H1 (cell line): ENCODE measurements around the gene UNC50. TPM values are rescaled to one million over a fixed set of nuclear protein-coding genes. Genes with fewer than 3 reads are reported as not detected.

Source experiments
- CTCF ChIA-PET: fragments of 300-600 bp; sonication (Branson Sonifier 250); formaldehyde crosslinking; loops from one replicate; lab custom pipeline; 2021; ENCODE audit not compliant: partially characterized antibody; lab: Charles Lee
- POLR2A ChIA-PET: fragments of 300-600 bp; sonication (Branson Sonifier 250); formaldehyde crosslinking; loops from one replicate; lab custom pipeline; 2021; ENCODE audit warnings: inconsistent platforms; ENCODE audit not compliant: partially characterized antibody; lab: Charles Lee
- DNase-seq, 2 experiments: peaks; one replicate each; pipeline versions ENCODE4 v3.0.0 to v3.0.0-alpha.2; 2010 to 2022; ENCODE audit warnings: low spot score in 2 of 2, low read depth in 1 of 2, mixed read lengths in 1 of 2
- FAIRE-seq: peaks from 2 replicates; lab custom pipeline; 2011; peaks lifted over from hg19 to GRCh38; lab: Jason Lieb, UNC
- H2AFZ ChIP-seq: 2 replicates; pipeline ENCODE4 v1.8.1; 2012; ENCODE audit warnings: low read length, inconsistent platforms
- H2AK5ac ChIP-seq: 2 replicates; pipeline ENCODE4 v1.6.1; 2013; ENCODE audit warnings: low read depth, low read length
- H2BK120ac ChIP-seq: replicated peaks from 2 replicates; pipeline ENCODE3; 2013; ENCODE audit warnings: low read depth, low read length, inconsistent platforms
- H2BK12ac ChIP-seq: 2 replicates; pipeline ENCODE4 v1.6.1; 2013; ENCODE audit warnings: low read depth, low read length
- H2BK15ac ChIP-seq: 2 replicates; pipeline ENCODE4 v1.6.1; 2013; ENCODE audit warnings: low read length
- H2BK20ac ChIP-seq: 2 replicates; pipeline ENCODE4 v1.6.1; 2013; ENCODE audit warnings: low read length
- H2BK5ac ChIP-seq: 2 replicates; pipeline ENCODE4 v1.6.1; 2013; ENCODE audit warnings: low read depth, low read length
- H3K14ac ChIP-seq: 2 replicates; pipeline ENCODE4 v1.6.1; 2013; ENCODE audit warnings: inconsistent platforms; ENCODE audit not compliant: insufficient read length
- H3K18ac ChIP-seq: 2 replicates; pipeline ENCODE4 v1.6.1; 2013; ENCODE audit warnings: low read length; ENCODE audit errors: extremely low read depth
- H3K23ac ChIP-seq: 2 replicates; pipeline ENCODE4 v1.6.1; 2013; ENCODE audit warnings: inconsistent platforms; ENCODE audit not compliant: insufficient read length
- H3K23me2 ChIP-seq: 2 replicates; pipeline ENCODE4 v1.6.1; 2013; ENCODE audit warnings: low read depth, low read length
- H3K27ac ChIP-seq: 2 replicates; pipeline ENCODE4 v1.6.1; 2011; ENCODE audit warnings: low read depth, low read length, inconsistent platforms
- H3K27me3 ChIP-seq, 4 experiments: replicated peaks in 1 of 4; 1 replicate in 1 of 4; 2 replicates in 3 of 4; pipeline versions ENCODE4 v1.6.1 to v1.8.1; 2011 to 2013; ENCODE audit warnings: low read length in 3 of 4, mild to moderate bottlenecking in 3 of 4, inconsistent platforms in 2 of 4, mixed read lengths in 2 of 4, moderate library complexity in 1 of 4; ENCODE audit not compliant: control insufficient read depth in 3 of 4, insufficient read depth in 3 of 4; ENCODE audit errors: extremely low read depth in 1 of 4
- H3K36me3 ChIP-seq, 4 experiments: 2 replicates each; pipeline versions ENCODE4 v1.6.1 to v1.8.1; 2011 to 2013; ENCODE audit warnings: mild to moderate bottlenecking in 4 of 4, low read length in 3 of 4, moderate library complexity in 2 of 4, control low read depth in 1 of 4, inconsistent platforms in 1 of 4; ENCODE audit not compliant: insufficient read depth in 4 of 4, control insufficient read depth in 2 of 4
- H3K4ac ChIP-seq: replicated peaks from 2 replicates; pipeline ENCODE3; 2013; ENCODE audit warnings: low read length, low read depth, mixed read lengths, inconsistent platforms; ENCODE audit not compliant: insufficient read length
- H3K4me1 ChIP-seq, 4 experiments: replicated peaks in 1 of 4; 1 replicate in 1 of 4; 2 replicates in 3 of 4; pipeline versions ENCODE4 v1.6.1 to v1.8.1; 2011 to 2013; ENCODE audit warnings: low read length in 3 of 4, inconsistent platforms in 2 of 4, mixed read lengths in 1 of 4; ENCODE audit not compliant: insufficient read depth in 4 of 4, control insufficient read depth in 3 of 4
- H3K4me2 ChIP-seq, 2 experiments: 2 replicates each; pipeline versions ENCODE4 v1.6.1 to v1.8.1; 2011 to 2013; ENCODE audit warnings: low read depth in 2 of 2, low read length in 2 of 2, control low read depth in 1 of 2, inconsistent platforms in 1 of 2, mild to moderate bottlenecking in 1 of 2; ENCODE audit not compliant: insufficient read depth in 1 of 2
- H3K4me3 ChIP-seq, 4 experiments: fragments of 200-600, 300-600 bp in 1 of 4; sonication (generic), shearing (Covaris generic), sonication (Bioruptor Twin) in 1 of 4; 2 replicates each; pipeline versions ENCODE4 v1.5.1 to v1.8.1; 2011 to 2016; ENCODE audit warnings: low read length in 4 of 4, low read depth in 3 of 4, control low read depth in 2 of 4, inconsistent platforms in 2 of 4, mild to moderate bottlenecking in 2 of 4, mixed read lengths in 1 of 4, moderate library complexity in 1 of 4; ENCODE audit not compliant: insufficient read depth in 2 of 4; ENCODE audit errors: extremely low read depth in 1 of 4
- H3K56ac ChIP-seq: replicated peaks from 2 replicates; pipeline ENCODE3; 2013; ENCODE audit warnings: low read depth, mild to moderate bottlenecking, mixed read lengths, low read length, inconsistent platforms; ENCODE audit not compliant: insufficient read length
- H3K79me1 ChIP-seq: 2 replicates; pipeline ENCODE4 v1.6.1; 2013; ENCODE audit warnings: low read depth, low read length, control low read depth
- H3K79me2 ChIP-seq, 2 experiments: 2 replicates each; pipeline versions ENCODE4 v1.6.1 to v1.8.1; 2012 to 2013; ENCODE audit warnings: low read length in 2 of 2, mild to moderate bottlenecking in 2 of 2, inconsistent platforms in 1 of 2; ENCODE audit not compliant: insufficient read depth in 2 of 2, control insufficient read depth in 1 of 2
- H3K9ac ChIP-seq, 4 experiments: replicated peaks in 1 of 4; 1 replicate in 1 of 4; 2 replicates in 3 of 4; pipeline versions ENCODE4 v1.6.1 to v1.8.1; 2011 to 2013; ENCODE audit warnings: low read depth in 3 of 4, low read length in 3 of 4, control low read depth in 2 of 4, mild to moderate bottlenecking in 2 of 4, moderate library complexity in 2 of 4, inconsistent platforms in 1 of 4; ENCODE audit errors: extremely low read depth in 1 of 4
- H3K9me3 ChIP-seq, 2 experiments: 2 replicates each; pipeline versions ENCODE4 v1.6.1 to v1.8.1; 2012 to 2013; ENCODE audit warnings: mild to moderate bottlenecking in 2 of 2, moderate library complexity in 2 of 2, control low read depth in 1 of 2, inconsistent platforms in 1 of 2, low read depth in 1 of 2, low read length in 1 of 2, mixed read lengths in 1 of 2; ENCODE audit not compliant: insufficient read depth in 2 of 2
- H4K20me1 ChIP-seq, 2 experiments: replicated peaks in 1 of 2; 2 replicates each; pipeline versions ENCODE3 to v1.8.1; 2011 to 2013; ENCODE audit warnings: inconsistent platforms in 2 of 2, low read length in 2 of 2, mild to moderate bottlenecking in 1 of 2; ENCODE audit not compliant: insufficient read depth in 2 of 2, control insufficient read depth in 1 of 2
- H4K5ac ChIP-seq: 2 replicates; pipeline ENCODE4 v1.6.1; 2013; ENCODE audit warnings: low read length, low read depth, mixed read lengths, inconsistent platforms; ENCODE audit not compliant: insufficient read length
- H4K8ac ChIP-seq: 2 replicates; pipeline ENCODE4 v1.8.0; 2013; ENCODE audit warnings: mild to moderate bottlenecking, moderate library complexity, low read length, inconsistent platforms; ENCODE audit not compliant: insufficient read depth; ENCODE audit errors: extremely low read depth
- H4K91ac ChIP-seq: replicated peaks from 2 replicates; pipeline ENCODE3; 2013; ENCODE audit warnings: low read length, mixed read lengths, inconsistent platforms; ENCODE audit not compliant: insufficient read length
- BACH1 ChIP-seq: IDR thresholded peaks from 2 replicates; pipeline ENCODE4 v1.6.1; 2012; ENCODE audit warnings: low read length, improper control_type of control experiment
- BRCA1 ChIP-seq: IDR thresholded peaks from 2 replicates; pipeline ENCODE4 v1.6.1; 2012; ENCODE audit warnings: low read depth, low read length, improper control_type of control experiment
- CBX5 ChIP-seq: fragments of 300-800, 300-1000 bp; sonication (generic); IDR thresholded peaks from 2 replicates; pipeline ENCODE4 v1.7.1; 2016; ENCODE audit warnings: antibody characterized with exemption, low read length, low read depth
- CBX8 ChIP-seq: fragments of 300-800, 300-1000 bp; sonication (generic); IDR thresholded peaks from 2 replicates; pipeline ENCODE4 v1.7.1; 2016; ENCODE audit warnings: low read depth, low read length, borderline replicate concordance
- CEBPB ChIP-seq: IDR thresholded peaks from 2 replicates; pipeline ENCODE4 v1.6.1; 2012; ENCODE audit warnings: low read depth, low read length
- EGR1 ChIP-seq: IDR thresholded peaks from 2 replicates; pipeline ENCODE4 v1.6.1; 2011; ENCODE audit warnings: low read depth, low read length, borderline replicate concordance
- GTF2F1 ChIP-seq: IDR thresholded peaks from 2 replicates; pipeline ENCODE4 v1.6.1; 2012; ENCODE audit warnings: low read depth, low read length, improper control_type of control experiment, borderline replicate concordance
- JUN ChIP-seq: IDR thresholded peaks from 2 replicates; pipeline ENCODE4 v1.6.1; 2011; ENCODE audit warnings: low read depth, mild to moderate bottlenecking, improper control_type of control experiment, low read length
- KDM1A ChIP-seq: fragments of 200-600, 300-600 bp; sonication (generic); IDR thresholded peaks from 2 replicates; pipeline ENCODE4 v1.7.1; 2016; ENCODE audit warnings: mild to moderate bottlenecking, low read length, borderline replicate concordance
- SP1 ChIP-seq: IDR thresholded peaks from 2 replicates; pipeline ENCODE4 v1.6.1; 2011; ENCODE audit warnings: low read depth, low read length
- TAF7 ChIP-seq: optimal IDR thresholded peaks from 2 replicates; pipeline ENCODE3; 2011; ENCODE audit warnings: low read depth, mild to moderate bottlenecking, inconsistent platforms, low read length, moderate library complexity, borderline replicate concordance
- TCF12 ChIP-seq: IDR thresholded peaks from 2 replicates; pipeline ENCODE4 v1.6.1; 2011; ENCODE audit warnings: low read depth, mild to moderate bottlenecking, low read length
- TEAD4 ChIP-seq: IDR thresholded peaks from 2 replicates; pipeline ENCODE4 v1.6.1; 2012; ENCODE audit warnings: low read depth, low read length, inconsistent platforms, mixed read lengths
- YY1 ChIP-seq: IDR thresholded peaks from 2 replicates; pipeline ENCODE4 v1.6.1; 2011; ENCODE audit warnings: low read depth, mild to moderate bottlenecking, low read length
- WGBS, 2 experiments: shearing (Covaris generic) in 1 of 2; methylation state at CpG; one replicate each; pipeline versions ENCODE4 v1.1.6 to v1.1.7; 2013 to 2015; ENCODE audit warnings: low lambda C conversion rate in 2 of 2, mixed read lengths in 2 of 2, inconsistent platforms in 1 of 2, low coverage in 1 of 2, missing lambda C conversion rate in 1 of 2; ENCODE audit not compliant: insufficient replicate concordance in 2 of 2, insufficient coverage in 1 of 2, insufficient read length in 1 of 2; ENCODE audit errors: extremely low coverage in 1 of 2, missing lambda C conversion rate in 1 of 2; 5-methylcytosine and 5-hydroxymethylcytosine counted together
- polyA plus RNA-seq, 7 experiments: library from polyadenylated mRNA; depleted of rRNA in 3 of 7; stranded (reverse) in 5 of 7; unstranded in 2 of 7; fragments of >200 nt in 5 of 7; fragments of 200-250 nt in 2 of 7; gene quantifications; 1 replicate in 5 of 7; 2 replicates in 1 of 7; 4 replicates in 1 of 7; pipeline versions ENCODE4 v1.2.1 to v1.2.3, GENCODE V29; 2011 to 2013; ENCODE audit warnings: missing spikeins in 2 of 7, mixed read lengths in 2 of 7
- total RNA-seq: library from RNA; stranded (reverse); fragmentation: NEBNext Ultra II Directional; extraction: Animal tissue kit (Norgen Biotek cat#: 25700); gene quantifications from 2 replicates; pipeline ENCODE4 v1.2.1, GENCODE V29; 2021

The UNC50 gene
- total and polyA plus RNA-seq, 2 of the 8 experiments (the other 6 are each of a cell fraction or from before 2014, with no cell fraction given): 33.4 to 58.5 TPM

DNA sequence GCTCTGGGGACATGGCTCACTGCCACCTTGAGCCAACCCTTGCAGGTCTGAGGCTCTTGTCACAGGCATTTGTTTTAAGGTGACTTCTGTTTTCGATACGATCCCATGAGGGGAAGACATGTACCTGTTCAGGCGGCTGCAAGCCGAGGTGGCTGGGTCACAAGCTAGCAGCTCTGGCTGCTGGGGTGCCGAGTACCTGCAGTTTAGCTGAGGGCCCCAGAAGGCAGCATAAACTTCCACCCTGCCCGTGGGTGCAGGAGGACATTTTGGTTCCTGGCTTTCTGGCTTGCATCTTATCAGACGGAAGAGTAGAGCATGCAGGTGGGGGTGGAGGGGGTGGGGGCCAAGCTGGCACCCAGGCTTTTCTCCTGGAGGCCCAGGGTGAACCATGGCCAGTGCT lies 28.5 kb upstream of the UNC50 start:
- H3K9ac ChIP-seq: no peak overlapping the region
- peaks cover 2 to 18% (median 12%) of the 10 kb centered on the region in 4 experiments for H3K36me3 ChIP-seq
- H3K18ac ChIP-seq: no peak overlapping the region
- no peak overlapping the region; the same call in 1 of the 2 replicates for H4K8ac ChIP-seq
- H3K79me1 ChIP-seq: no peaks in the 10 kb centered on the region
- no peaks in the 10 kb centered on the region for H3K4me1 ChIP-seq
- no peak overlapping the region for H3K23ac ChIP-seq
- H2BK12ac ChIP-seq: no peak overlapping the region
- H2AFZ ChIP-seq: no peak overlapping the region
- H3K27ac ChIP-seq: no peak overlapping the region
- ChIA-PET CTCF (interaction anchor here (0.7 to 1.7 kb wide), 4 partner anchors 9 to 22 kb away, joined by 3 to 7 read pairs (median 5); no protein-coding TSS in a partner anchor), POLR2A (no interaction called here)
- H3K79me2 ChIP-seq: no peaks in the 10 kb centered on the region
- DNase-seq (peak in 1 of 2 experiments; percentile 36), FAIRE-seq (no peak)
- H3K23me2 ChIP-seq: no peaks in the 10 kb centered on the region
- TF ChIP-seq JUN (no peak), SP1 (no peak), BRCA1 (no peak), KDM1A (no peak), GTF2F1 (no peak), CEBPB (no peak), BACH1 (no peak), EGR1 (no peak), CBX5 (no peak), TAF7 (no peak), TEAD4 (no peak), TCF12 (no peak), CBX8 (no peak), YY1 (no peak)
- no peak overlapping the region for H2BK120ac ChIP-seq
- H3K4me2 ChIP-seq: no peak overlapping the region
- H3K4me3 ChIP-seq: no peak overlapping the region
- no peaks in the 10 kb centered on the region for H3K27me3 ChIP-seq
- peaks cover 0 to 2% of the 10 kb centered on the region in 2 experiments for H4K20me1 ChIP-seq
- H2AK5ac ChIP-seq: no peak overlapping the region
- H2BK15ac ChIP-seq: no peak overlapping the region
- H4K91ac ChIP-seq: no peak overlapping the region
- no peak overlapping the region for H2BK5ac ChIP-seq
- H2BK20ac ChIP-seq: no peak overlapping the region
- no peak overlapping the region for H4K5ac ChIP-seq
- no peaks in the 10 kb centered on the region for H3K9me3 ChIP-seq
- no peak overlapping the region for H3K14ac ChIP-seq
- no peak overlapping the region for H3K56ac ChIP-seq
- 94% methylated on average over 7 of the region's 7 CpGs; no CpG with 5 or more reads in 1 of the 2 experiments for WGBS, 2 experiments
- no peak overlapping the region for H3K4ac ChIP-seq
